DMS53 treated with DMSO at 0.1 percent for 48 hours (cell line): ENCODE results near the gene OR8H1.

Experiments used
- DNase-seq: peaks from one replicate; lab custom pipeline; 2025; ENCODE audit not compliant: unreplicated experiment; lab: John Stamatoyannopoulos, UW

The OR8H1 gene, protein sequence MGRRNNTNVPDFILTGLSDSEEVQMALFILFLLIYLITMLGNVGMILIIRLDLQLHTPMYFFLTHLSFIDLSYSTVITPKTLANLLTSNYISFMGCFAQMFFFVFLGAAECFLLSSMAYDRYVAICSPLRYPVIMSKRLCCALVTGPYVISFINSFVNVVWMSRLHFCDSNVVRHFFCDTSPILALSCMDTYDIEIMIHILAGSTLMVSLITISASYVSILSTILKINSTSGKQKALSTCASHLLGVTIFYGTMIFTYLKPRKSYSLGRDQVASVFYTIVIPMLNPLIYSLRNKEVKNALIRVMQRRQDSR

GRCh38 chr11:56292154-56292553, at the start of gene OR8H1:
Gene OR8H1, minus strand, starts transcription at chr11:56292254. Its CDS starts 1,192 bp downstream, at chr11:56291062.
- DNase-seq = no peak

DNA sequence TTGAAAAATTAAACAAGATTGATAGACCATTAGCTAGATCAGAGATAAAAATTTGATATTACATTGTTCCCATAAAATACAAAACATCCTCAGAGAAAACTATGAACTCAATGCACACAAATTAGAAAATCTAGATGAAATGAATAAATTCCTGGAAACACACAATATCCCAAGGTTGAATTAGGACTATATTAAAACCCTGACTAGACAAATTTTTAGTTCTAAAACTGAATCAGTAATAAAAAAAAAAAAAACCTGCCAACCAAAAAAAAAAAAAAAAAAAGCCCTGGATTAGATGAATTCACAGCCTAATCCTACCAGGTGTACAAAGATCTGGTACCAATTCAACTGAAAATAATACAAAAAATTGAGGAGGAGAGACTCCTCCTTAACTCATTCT, 48.2 kb upstream of the OR8H1 start:
- no peak for DNase-seq

- no peak for DNase-seq
These were observed 41.1 kb upstream of the OR8H1 start for GRCh38 chr11:56333156-56333555.

DNA sequence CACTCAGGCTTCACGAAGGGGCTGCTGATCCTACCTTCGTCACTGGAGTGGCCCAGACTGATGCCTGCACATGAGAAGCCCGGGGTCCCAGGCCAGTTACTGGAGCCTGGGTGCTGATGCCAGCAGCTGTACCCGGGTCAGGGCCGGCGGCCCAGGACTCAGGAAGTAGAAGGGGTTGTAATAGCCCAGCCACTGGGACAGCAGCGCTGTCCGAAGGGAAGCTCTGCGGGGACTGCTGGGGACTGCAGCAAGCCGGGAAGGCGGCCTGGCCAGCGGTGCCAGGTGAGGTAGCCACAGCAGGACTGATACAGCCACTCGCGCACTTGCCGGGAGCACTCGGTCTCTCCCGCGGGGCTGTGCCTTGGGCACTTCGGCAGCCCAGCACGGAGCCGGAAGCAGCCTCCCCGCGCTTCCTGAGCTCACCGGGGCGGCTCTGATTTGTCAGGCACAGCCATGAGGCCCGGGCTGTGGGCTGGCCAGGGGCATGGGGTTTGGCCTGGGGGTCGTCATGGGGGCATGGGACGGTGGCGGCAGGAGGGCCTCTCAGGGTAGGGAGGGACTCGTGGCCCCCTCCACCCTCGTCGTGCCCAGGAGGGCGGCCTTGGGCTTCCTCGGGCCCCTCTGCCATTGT, 39.9 kb upstream of the OR8H1 start:
- DNase-seq = no peak

DNA sequence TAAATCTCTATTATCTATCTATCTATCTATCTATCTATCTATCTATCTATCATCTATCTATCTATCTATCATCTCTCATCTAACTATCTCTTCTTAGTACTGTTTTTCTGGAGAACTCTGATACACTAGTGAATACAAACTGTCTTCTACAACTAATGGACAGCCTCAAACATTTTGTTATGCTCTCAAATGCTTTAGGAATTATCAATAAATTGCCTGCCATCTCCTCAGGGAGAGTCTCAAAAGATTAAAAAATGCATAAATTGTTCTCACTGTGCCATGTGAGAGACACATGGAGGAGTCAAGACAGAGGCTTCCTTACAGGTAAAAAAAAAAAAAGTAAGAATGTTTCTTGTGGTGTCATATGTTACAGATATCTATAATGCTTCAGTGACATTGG, 22.8 kb upstream of the OR8H1 start, which contains the start of gene OR8K3:
TSS of gene OR8K3 (plus strand) at position 301 of the 400 bp plus-strand sequence. CDS start 3,163 bp downstream, outside the sequence.
- no peak for DNase-seq

DNA sequence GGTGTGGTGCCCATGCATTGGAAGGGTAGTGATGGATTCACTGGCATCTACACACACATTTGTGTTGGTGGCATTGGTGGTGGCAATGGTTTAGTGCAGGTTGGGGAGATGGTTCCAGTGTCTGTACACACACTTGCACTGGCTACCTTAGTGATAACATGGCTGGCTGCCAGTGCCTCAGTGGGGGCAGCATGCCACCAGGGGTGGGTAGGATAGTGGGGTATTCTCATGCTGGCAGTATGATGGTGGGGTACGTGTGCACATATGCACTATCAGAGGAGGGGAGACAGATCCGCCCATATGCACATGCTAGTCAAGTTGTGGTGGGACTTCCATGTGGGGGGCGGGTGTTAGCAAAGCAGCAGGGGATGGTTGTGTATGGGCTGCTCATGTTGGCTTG, 15.8 kb upstream of the OR8H1 start:
- no peak for DNase-seq

GRCh38 chr11:56296898-56297297, 4.8 kb upstream of the OR8H1 start:
- DNase-seq = no peak

DNA sequence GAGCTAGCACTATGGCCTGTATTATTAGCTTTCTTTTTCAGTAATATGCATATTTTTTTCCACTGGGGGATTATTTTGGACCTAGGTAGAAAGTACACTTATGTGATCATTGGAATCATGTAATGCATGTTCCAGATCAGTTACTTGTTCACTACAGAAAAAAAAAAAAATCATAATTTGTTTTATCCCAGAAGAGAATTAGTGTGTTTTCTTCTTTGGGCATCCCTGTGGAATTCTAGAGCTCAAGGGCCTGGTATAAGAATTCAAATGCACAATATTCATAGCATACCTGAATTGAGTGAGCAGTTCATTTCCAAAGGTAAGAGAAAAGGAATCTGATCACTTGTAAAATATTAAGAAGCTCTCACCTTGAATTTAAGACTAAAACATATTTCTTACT, 18.2 kb downstream of the OR8H1 start, which contains the start of gene OR5T1:
TSS of gene OR5T1 (plus strand) at position 301 of the 400 bp plus-strand sequence. CDS start 1,485 bp downstream, outside the sequence.
- DNase-seq = no peak

GRCh38 chr11:56271092-56271491, 21.0 kb downstream of the OR8H1 start:
- DNase-seq = peak; percentile 1

DNA sequence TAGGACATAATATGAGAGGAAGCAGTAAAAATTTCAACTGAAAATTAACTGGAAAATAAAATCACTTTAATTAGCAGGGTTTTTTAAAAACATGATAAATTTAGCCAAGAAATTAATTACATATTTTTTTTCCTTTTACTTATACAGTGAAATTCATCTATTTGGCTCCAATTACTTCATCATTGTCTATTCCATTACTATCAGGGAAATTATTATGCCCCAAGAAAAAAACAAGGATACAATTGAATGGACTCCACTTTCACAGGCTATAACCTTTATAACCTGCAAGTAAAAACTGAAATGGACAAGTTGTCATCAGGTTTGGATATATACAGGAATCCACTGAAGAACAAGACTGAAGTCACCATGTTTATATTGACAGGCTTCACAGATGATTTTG, 40.1 kb downstream of the OR8H1 start, which contains the start of gene OR5T3:
TSS of gene OR5T3 (plus strand) at position 301 of the 400 bp plus-strand sequence. CDS start at position 301, 0 bp downstream.
- DNase-seq = no peak
